Skeletal muscle tissue (tissue), 4 donors: Measurements from ENCODE around the gene PHACTR1. TPM values are rescaled to one million over a fixed set of nuclear protein-coding genes. Genes with fewer than 3 reads are reported as not detected.
"Not testable (repeated sequence)": the region's sequence is repeated elsewhere in the genome, so short reads cannot be mapped to it uniquely, and the experiment has no call there.

ENCODE experiments used
- H3K27ac ChIP-seq: one replicate; pipeline ENCODE4 v1.7.0; 2013; ENCODE audit warnings: mild to moderate bottlenecking, low read depth, low read length, inconsistent platforms
- H3K27me3 ChIP-seq, 3 donors: one replicate each; pipeline ENCODE4 v1.7.0; 2013; ENCODE audit warnings: low read length in 3 of 3; ENCODE audit not compliant: control insufficient read depth in 3 of 3, insufficient read depth in 3 of 3
- H3K36me3 ChIP-seq, 3 donors: one replicate each; pipeline ENCODE4 v1.7.0; 2013; ENCODE audit warnings: low read length in 3 of 3; ENCODE audit not compliant: control insufficient read depth in 3 of 3, insufficient read depth in 3 of 3
- H3K4me1 ChIP-seq, 3 donors: one replicate each; pipeline ENCODE4 v1.7.0; 2013; ENCODE audit warnings: low read length in 3 of 3, mild to moderate bottlenecking in 3 of 3; ENCODE audit not compliant: control insufficient read depth in 3 of 3, insufficient read depth in 3 of 3
- H3K4me3 ChIP-seq, 3 donors: one replicate each; pipeline ENCODE4 v1.7.0; 2013; ENCODE audit warnings: low read length in 3 of 3
- H3K9ac ChIP-seq, 3 donors: one replicate each; pipeline ENCODE4 v1.7.0; 2013; ENCODE audit warnings: low read length in 3 of 3, mild to moderate bottlenecking in 3 of 3, moderate library complexity in 2 of 3, low read depth in 1 of 3
- H3K9me3 ChIP-seq, 3 donors: one replicate each; pipeline ENCODE4 v1.7.0; 2013; ENCODE audit warnings: low read length in 3 of 3; ENCODE audit not compliant: control insufficient read depth in 3 of 3
- total RNA-seq: library from RNA; depleted of rRNA; stranded (reverse); fragments of >200 nt; gene quantifications from one replicate; pipeline ENCODE4 v1.2.3, GENCODE V29; 2014
- donor health status: Osteomylitis.

The PHACTR1 gene
- total RNA-seq, 1 donor from 2014 or later = 5.7 TPM

DNA sequence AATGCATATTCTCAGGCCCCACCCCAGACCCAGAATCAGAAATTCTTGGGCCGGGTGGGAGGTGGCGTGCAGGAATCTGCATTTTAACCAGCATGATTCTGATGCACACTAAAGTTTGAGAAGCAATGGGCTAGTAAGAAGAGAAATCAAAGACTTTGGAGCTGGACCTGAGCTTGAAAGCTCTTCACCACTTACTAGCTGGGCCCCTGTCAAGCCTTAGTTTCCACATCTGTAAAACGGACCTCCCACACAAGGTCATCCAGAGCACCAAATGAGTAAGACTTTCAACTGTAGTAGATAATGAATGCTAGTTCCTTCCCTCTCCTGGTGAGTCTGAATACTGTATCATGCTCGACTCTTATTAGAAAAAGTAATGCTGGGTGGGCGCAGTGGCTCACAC is 524.8 kb downstream of the PHACTR1 start:
- H3K4me1 ChIP-seq = no peaks in the 10 kb centered on the region
- no peaks in the 10 kb centered on the region for H3K36me3 ChIP-seq
- no peaks in the 10 kb centered on the region for H3K9me3 ChIP-seq
- no peak overlapping the region for H3K27ac ChIP-seq
- no peak overlapping the region for H3K9ac ChIP-seq
- H3K27me3 ChIP-seq = no peaks in the 10 kb centered on the region
- no peak overlapping the region for H3K4me3 ChIP-seq

DNA sequence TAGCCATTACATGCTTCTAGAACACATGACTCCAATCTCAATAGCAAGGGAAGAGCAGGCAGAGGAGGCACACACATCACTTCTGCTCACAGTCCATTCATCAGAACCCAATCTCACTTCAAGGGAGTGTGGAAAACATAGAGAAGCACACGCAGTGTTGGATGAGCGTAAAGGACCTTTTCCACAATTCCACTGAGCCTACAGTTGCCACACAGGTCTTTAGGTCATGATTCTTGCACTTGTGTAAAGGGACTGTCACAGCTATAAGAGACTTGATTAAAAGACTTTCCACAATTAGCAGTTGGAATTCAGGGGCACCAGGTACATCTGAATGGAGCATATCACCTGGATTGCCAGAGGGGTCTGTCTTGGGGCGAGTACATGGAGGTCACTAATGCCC is 525.6 kb downstream of the PHACTR1 start:
- no peaks in the 10 kb centered on the region for H3K27me3 ChIP-seq

DNA sequence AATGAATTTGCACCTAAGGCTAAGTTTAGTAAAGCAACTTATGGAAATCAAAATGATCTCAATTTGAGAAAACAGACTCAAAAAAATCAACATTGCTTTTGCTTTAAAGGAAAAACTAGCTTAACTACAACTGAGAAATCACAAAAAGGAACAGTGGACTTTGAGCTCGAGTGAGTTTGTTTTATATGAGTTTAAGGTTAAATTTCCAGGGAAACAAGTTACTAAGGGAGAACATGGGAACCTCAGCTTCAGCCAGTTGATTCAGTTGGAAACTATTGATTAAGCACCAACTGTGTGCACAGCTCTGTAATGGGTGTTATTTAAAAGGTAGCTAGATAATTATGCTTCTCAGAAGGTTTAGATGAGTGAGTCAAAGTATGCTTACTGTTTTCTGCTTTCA is 526.0 kb downstream of the PHACTR1 start:
- no peaks in the 10 kb centered on the region for H3K9me3 ChIP-seq
- H3K9ac ChIP-seq = no peak overlapping the region
- no peaks in the 10 kb centered on the region for H3K4me1 ChIP-seq
- no peaks in the 10 kb centered on the region for H3K36me3 ChIP-seq
- H3K4me3 ChIP-seq = no peak overlapping the region
- no peak overlapping the region for H3K27ac ChIP-seq
- H3K27me3 ChIP-seq = no peaks in the 10 kb centered on the region

More for the DNA sequence above, 525.6 kb downstream of the PHACTR1 start:
- H3K36me3 ChIP-seq = no peaks in the 10 kb centered on the region
- no peaks in the 10 kb centered on the region for H3K9me3 ChIP-seq
- H3K9ac ChIP-seq = no peak overlapping the region
- no peaks in the 10 kb centered on the region for H3K4me1 ChIP-seq
- no peak overlapping the region for H3K27ac ChIP-seq
- no peak overlapping the region for H3K4me3 ChIP-seq

DNA sequence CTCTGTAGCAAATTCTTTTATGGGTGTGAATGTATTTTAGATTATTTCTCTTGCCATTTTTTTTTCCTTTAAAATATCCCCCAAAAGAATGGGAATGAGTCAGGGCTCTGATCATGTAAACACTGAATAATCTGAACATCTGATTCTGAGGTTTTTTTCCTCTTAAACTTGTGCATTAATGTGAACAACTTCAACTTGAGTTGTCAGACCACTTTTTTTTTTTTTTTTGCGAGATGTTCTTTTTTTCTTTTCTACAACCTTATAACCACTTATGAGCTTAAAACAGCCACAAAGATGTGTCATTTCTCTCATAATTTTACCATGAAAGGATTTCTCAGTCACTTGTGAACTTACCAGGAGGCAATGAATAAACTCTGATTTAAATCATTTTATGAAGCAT is 526.5 kb downstream of the PHACTR1 start:
- Histone ChIP-seq H3K27me3 (no peaks in the 10 kb centered on the region), H3K27ac (no peak overlapping the region), H3K36me3 (no peaks in the 10 kb centered on the region)

DNA sequence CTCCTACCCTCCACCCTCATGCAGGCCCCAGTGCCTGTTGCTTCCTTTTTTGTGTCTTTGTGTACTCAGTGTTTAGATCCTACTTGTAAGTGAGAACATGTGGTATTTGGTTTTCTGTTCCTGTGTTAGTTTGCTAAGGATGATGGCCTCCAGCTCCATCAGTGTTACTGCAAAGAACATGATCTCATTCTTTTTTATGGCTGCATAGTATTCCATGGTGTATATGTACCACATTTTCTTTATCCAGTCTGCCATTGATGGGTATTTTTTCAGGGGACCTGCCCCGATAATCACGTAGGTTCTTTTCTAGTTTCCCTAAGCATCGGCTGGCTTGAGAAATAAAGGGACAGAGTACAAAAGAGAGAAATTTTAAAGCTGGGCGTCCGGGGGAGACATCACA is 527.2 kb downstream of the PHACTR1 start:
- H3K4me1 ChIP-seq, H3K36me3 ChIP-seq, H3K9me3 ChIP-seq, H3K27ac ChIP-seq, H3K4me3 ChIP-seq, H3K27me3 ChIP-seq, H3K9ac ChIP-seq: not testable (repeated sequence)

More for the DNA sequence above, 526.5 kb downstream of the PHACTR1 start:
- H3K4me1 ChIP-seq = no peaks in the 10 kb centered on the region
- no peaks in the 10 kb centered on the region for H3K9me3 ChIP-seq
- no peak overlapping the region for H3K9ac ChIP-seq
- H3K4me3 ChIP-seq = no peak overlapping the region

DNA sequence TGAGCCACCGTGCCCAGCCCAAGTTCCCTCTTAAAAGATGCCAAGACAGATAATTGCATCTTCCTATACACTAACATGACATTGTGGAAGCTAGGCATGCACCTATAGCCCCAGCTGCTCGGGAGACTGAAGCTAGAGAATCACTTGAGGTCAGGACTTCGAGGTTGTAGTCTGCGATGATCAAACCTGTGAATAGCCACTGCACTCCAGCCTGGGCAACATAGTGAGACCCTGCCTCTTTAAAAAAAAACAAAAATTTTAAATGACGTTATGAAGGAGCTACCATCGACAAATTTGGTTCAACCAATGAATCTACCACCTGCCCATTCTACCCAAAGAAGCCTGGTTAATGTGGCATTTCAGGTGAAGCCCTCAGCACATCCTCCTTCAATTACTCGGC is 531.1 kb downstream of the PHACTR1 start:
- Histone ChIP-seq H3K36me3 (no peaks in the 10 kb centered on the region), H3K4me3 (no peak overlapping the region), H3K4me1 (no peaks in the 10 kb centered on the region), H3K27me3 (peaks cover 0 to 2% (median 0%) of the 10 kb centered on the region in 3 donors), H3K9me3 (no peaks in the 10 kb centered on the region), H3K9ac (no peak overlapping the region), H3K27ac (no peak overlapping the region)

DNA sequence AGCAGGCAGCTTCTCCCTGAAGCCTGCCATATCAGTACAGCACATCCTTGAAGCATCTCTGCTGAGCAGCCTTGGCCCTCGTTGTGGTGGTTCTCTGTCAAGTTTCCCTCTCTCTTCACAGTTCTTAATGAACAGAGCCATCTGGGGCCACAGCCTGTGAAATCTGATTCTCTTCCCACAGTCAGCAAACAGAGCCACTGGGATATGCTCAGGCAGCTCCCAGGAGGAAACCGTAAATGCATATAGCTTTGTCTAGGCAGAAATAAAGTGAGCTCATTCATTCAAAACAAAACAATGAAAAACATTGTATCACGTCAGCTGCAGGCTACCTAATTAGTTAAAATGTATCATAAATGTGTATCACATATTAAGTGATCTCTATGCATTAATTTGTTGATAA is 531.5 kb downstream of the PHACTR1 start:
- H3K4me3 ChIP-seq = no peak overlapping the region
- no peaks in the 10 kb centered on the region for H3K36me3 ChIP-seq
- peaks cover 0 to 2% (median 0%) of the 10 kb centered on the region in 3 donors for H3K27me3 ChIP-seq
- no peak overlapping the region for H3K27ac ChIP-seq
- no peaks in the 10 kb centered on the region for H3K9me3 ChIP-seq
- no peak overlapping the region for H3K9ac ChIP-seq
- no peaks in the 10 kb centered on the region for H3K4me1 ChIP-seq

DNA sequence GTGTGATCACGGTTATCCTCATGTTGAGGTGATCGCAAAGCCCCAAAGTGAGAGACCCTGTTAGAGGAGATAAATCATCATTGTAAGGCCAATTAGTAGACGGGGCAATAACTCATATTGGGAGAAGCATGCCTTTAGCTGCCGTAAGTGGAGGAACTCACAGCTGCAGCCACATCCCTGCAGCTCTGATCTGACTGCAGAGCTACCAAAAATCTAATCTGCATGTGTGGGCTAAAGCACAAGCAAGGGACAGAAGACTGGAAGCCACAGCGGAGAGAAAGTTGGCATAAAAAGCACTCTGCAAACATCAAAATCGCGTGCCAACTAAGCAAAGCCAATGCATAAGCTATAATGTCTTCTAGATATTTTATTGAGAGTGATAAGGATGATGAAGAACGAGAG is 532.0 kb downstream of the PHACTR1 start:
- Histone ChIP-seq H3K27ac (no peak overlapping the region), H3K4me3 (no peak overlapping the region), H3K4me1 (no peaks in the 10 kb centered on the region), H3K9me3 (no peaks in the 10 kb centered on the region), H3K27me3 (peaks cover 0 to 2% (median 0%) of the 10 kb centered on the region in 3 donors), H3K9ac (no peak overlapping the region), H3K36me3 (no peaks in the 10 kb centered on the region)

DNA sequence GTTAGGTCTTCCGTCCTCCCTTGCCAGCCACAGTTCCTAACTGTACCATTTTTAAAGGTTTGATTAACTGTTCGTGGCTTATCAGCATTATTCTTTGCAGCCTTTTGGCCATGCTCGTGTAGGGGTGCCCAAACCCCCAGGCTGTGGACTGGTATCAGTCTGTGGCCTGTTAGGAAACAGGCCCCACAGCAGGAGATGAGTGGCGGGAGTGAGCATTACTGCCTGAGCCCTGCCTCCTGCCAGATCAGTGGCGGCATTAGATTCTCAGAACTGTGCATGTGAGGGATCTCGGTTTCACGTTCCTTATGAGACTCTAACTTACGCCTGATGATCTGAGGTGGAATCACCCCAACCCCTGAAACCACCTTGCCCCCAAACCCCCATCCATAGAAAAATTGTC is 532.4 kb downstream of the PHACTR1 start:
- no peaks in the 10 kb centered on the region for H3K36me3 ChIP-seq
- H3K9ac ChIP-seq = no peak overlapping the region
- H3K4me3 ChIP-seq = no peak overlapping the region
- peaks cover 0 to 2% (median 0%) of the 10 kb centered on the region in 3 donors for H3K27me3 ChIP-seq
- no peak overlapping the region for H3K27ac ChIP-seq
- no peaks in the 10 kb centered on the region for H3K9me3 ChIP-seq
- H3K4me1 ChIP-seq = no peaks in the 10 kb centered on the region

DNA sequence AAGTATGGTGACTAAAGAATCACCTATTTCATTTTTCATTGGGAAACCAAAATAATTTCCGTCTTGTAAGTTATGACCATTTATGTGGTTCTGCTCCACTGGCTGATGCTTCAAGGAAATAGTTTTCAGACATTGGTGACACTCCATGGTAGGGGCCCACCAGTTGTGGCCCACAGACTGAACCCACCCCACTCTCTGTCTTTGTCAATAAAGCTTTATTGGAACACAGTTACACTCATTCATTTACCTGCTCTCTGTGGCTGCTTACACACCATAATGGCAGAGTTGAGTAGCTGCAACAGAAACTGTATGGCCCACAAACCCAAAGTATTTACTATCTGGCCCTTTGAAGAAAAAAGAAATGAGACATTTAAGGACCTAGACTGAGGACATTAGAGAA is 533.2 kb downstream of the PHACTR1 start:
- Histone ChIP-seq H3K36me3 (no peaks in the 10 kb centered on the region), H3K9me3 (no peaks in the 10 kb centered on the region), H3K27me3 (peaks cover 0 to 2% (median 0%) of the 10 kb centered on the region in 3 donors), H3K4me3 (no peak overlapping the region), H3K4me1 (no peaks in the 10 kb centered on the region), H3K9ac (no peak overlapping the region), H3K27ac (no peak overlapping the region)

DNA sequence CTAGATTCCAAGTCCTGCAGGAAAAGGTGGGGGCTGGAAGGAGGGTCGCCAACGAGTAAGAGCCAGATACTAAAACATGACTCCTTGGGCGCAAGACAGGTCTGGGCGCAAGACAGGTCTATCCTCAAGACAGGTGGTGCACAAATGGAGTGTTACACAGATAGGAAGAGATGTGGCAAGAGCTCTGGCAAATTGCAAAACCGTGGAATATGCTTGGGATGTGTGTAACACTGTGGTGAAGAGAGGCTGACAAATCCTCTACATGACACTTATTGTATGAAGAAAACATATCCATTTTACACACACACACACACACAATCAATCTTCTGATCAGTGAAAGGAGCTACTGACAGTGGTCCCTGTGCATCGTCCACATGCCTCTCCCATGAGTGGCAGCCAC is 534.1 kb downstream of the PHACTR1 start:
- Histone ChIP-seq H3K4me1 (no peaks in the 10 kb centered on the region), H3K27me3 (peaks cover 0 to 2% (median 0%) of the 10 kb centered on the region in 3 donors), H3K9me3 (no peaks in the 10 kb centered on the region), H3K27ac (no peak overlapping the region), H3K9ac (no peak overlapping the region), H3K36me3 (no peaks in the 10 kb centered on the region), H3K4me3 (no peak overlapping the region)
